ENCODE results near the gene EIF3F.

DNA sequence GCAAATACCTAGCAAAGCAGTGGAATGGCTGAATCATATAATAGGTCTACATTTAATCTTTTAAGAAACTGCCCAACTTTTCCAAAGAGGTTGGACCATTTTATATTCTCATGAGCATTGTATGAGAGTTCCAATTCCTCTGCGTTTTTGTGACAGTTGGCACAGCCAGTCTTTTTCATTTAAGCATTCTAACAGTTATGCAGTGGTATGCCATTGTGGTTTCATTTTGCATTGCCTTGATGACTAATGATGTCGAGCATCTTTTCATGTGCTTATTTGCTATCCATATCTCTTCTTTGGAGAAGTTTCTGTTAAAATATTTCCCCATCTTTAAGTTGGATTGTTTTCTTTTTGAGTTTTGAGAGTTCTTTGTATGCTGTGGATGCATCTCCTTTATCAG is 38.7 kb downstream of the EIF3F start:
- TF ChIP-seq, protein P1, sequence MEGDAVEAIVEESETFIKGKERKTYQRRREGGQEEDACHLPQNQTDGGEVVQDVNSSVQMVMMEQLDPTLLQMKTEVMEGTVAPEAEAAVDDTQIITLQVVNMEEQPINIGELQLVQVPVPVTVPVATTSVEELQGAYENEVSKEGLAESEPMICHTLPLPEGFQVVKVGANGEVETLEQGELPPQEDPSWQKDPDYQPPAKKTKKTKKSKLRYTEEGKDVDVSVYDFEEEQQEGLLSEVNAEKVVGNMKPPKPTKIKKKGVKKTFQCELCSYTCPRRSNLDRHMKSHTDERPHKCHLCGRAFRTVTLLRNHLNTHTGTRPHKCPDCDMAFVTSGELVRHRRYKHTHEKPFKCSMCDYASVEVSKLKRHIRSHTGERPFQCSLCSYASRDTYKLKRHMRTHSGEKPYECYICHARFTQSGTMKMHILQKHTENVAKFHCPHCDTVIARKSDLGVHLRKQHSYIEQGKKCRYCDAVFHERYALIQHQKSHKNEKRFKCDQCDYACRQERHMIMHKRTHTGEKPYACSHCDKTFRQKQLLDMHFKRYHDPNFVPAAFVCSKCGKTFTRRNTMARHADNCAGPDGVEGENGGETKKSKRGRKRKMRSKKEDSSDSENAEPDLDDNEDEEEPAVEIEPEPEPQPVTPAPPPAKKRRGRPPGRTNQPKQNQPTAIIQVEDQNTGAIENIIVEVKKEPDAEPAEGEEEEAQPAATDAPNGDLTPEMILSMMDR (conservative IDR thresholded peaks at IDR 0.05) = no peak
- no peak for TF ChIP-seq EZH2 (IDR thresholded peaks at IDR 0.05; ENCODE audit: low read depth)

Measured in PC-9 (cell line).